AG09309 (cell line): ENCODE measurements around the gene PDE3B.

ENCODE experiments used
- DNase-seq: peaks from one replicate; pipeline ENCODE4 v3.0.0-alpha.2; 2010; ENCODE audit warnings: low read depth
- H3K4me3 ChIP-seq: 2 replicates; pipeline ENCODE4 v1.5.1; 2011; ENCODE audit warnings: mild to moderate bottlenecking, low read depth, low read length, moderate library complexity; ENCODE audit not compliant: control insufficient read depth
- TF ChIP-seq, protein P1 (sequence below): IDR thresholded peaks from 2 replicates; pipeline ENCODE4 v1.5.1; 2011; ENCODE audit warnings: mild to moderate bottlenecking, low read depth, low read length, inconsistent platforms; ENCODE audit not compliant: insufficient read depth, control insufficient read depth; ENCODE audit errors: missing control alignments

The PDE3B gene

DNA sequence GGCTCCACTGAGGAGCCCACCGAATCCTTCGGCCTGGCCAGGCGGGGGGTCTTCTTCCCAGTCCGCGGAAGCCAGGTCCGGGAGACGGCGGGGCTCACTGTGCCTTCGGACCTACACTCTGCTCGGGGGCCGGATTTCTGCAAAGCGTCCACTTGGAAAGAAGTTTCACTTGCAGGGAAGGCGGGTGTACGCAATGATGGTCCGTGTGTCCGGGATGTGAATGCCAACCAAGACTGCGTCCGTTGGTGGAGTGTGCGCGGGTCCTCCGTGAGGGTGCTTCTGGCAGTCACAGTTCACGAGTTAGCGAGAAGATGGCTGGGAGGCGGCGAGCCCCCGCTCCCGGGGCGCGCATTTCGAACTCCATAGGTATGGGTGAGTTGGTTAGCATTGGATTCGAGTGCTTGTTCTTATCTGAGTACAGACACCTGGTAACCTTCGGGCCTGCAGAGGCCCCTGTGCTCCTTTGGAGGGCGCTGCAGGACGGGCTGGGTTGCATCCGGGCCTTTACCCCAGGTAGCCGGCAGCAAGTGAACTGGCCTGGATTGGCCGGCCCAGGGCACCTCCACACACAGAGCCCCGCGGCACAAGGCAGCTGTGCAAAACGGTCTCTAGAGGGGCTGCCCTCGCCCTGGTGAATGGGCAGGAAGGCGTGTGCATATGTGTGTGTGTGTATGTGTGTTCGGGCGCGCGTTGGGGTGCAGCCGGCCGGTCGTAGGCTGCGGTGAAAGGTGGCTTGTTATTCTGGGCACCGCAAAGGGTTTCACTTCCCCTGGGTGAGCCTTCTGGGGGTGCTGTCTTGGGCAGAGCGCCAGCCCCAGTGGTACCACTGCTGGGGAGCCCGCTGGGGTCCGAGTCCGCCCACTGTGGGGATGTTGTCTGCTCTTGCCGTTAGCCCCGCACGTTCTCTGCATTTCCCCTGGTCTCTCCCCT, 261.8 kb downstream of the PDE3B start:
- H3K4me3 ChIP-seq: peak overlapping the region; percentile 45
- TF ChIP-seq, protein P1, sequence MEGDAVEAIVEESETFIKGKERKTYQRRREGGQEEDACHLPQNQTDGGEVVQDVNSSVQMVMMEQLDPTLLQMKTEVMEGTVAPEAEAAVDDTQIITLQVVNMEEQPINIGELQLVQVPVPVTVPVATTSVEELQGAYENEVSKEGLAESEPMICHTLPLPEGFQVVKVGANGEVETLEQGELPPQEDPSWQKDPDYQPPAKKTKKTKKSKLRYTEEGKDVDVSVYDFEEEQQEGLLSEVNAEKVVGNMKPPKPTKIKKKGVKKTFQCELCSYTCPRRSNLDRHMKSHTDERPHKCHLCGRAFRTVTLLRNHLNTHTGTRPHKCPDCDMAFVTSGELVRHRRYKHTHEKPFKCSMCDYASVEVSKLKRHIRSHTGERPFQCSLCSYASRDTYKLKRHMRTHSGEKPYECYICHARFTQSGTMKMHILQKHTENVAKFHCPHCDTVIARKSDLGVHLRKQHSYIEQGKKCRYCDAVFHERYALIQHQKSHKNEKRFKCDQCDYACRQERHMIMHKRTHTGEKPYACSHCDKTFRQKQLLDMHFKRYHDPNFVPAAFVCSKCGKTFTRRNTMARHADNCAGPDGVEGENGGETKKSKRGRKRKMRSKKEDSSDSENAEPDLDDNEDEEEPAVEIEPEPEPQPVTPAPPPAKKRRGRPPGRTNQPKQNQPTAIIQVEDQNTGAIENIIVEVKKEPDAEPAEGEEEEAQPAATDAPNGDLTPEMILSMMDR: peak; percentile 19
- no peak for DNase-seq

DNA sequence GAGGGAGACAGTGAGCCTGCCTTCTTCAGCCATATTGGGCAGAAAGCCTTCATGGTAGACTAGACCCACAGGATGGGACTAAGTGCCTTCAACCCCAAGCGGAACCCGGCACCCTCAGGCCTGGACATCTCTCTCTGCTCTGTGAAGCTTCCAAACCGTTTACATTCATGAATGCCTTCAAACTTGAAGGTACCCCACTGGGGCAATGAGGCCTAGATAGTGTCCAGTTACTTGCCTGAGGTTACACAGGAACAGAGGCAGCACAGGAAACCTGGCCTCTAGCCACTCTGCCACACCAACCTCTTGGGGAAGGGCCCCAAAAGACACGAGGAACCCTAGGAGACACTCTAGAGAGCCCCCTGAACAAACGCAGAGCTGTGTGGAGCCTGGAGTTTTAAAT, 263.0 kb downstream of the PDE3B start:
- no peak for DNase-seq
- TF ChIP-seq, protein P1: no peak

DNA sequence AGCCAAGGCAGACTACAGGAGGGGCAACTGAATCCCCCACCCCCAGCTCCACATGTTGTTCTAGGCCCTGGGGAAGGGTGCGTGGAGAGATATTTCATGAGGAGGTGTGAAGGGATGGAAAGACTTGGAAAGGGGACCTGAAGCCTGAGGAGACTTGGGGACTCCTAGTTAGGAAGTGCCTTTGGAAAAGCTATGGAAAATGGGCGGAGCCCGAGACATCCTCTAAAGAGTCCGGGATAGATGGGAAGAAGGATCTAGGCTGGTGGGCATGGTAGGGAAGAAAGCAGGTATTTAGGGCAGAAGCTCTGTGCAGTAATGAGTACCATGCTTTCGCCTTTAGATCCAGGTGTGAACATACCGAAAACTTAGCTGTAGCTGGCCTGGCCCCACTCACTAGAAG, 263.4 kb downstream of the PDE3B start:
- TF ChIP-seq, protein P1: no peak
- H3K4me3 ChIP-seq: no peak overlapping the region
- no peak for DNase-seq

More for the DNA sequence above, 263.0 kb downstream of the PDE3B start:
- no peak overlapping the region for H3K4me3 ChIP-seq

DNA sequence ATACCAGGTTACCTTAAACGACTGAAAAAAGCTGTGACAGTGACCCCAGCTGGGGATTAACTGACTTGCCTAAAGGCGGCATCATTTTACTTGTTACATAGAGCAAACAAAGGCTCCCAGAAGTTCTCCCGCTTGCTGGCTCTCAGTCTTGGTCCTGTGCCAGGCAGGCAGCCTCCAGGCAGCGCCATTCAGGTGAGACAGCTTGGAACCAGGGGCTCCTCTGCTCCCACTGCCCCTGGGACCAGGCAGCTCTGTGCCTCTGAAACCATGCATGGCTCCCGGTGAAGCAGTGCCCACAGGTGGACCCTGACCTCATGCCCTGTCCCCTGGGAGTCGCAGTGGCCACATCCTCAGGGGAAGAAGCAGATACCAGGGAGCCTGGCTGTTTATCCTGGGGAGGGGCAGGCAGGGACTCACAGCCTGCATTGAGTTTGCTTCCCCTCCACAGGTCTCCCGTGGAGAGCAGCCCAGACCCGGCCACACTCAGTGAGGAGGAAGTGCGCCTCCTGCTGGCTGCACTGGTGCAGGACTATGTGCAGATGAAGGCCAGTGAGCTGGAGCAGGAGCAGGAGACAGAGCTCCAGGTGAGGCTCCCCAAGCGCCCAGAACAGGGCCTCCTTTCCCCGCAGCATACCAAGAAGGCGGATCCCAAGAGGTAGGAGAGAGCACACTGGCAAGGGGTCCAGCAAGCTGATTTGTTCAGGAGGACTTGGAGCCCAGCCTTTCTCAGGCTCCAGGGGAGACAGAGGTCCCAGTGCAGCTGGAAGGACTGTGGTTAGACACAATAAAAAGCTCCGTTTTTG, 264.0 kb downstream of the PDE3B start:
- H3K4me3 ChIP-seq: no peak overlapping the region
- TF ChIP-seq, protein P1: peak; percentile 79
- no peak for DNase-seq

DNA sequence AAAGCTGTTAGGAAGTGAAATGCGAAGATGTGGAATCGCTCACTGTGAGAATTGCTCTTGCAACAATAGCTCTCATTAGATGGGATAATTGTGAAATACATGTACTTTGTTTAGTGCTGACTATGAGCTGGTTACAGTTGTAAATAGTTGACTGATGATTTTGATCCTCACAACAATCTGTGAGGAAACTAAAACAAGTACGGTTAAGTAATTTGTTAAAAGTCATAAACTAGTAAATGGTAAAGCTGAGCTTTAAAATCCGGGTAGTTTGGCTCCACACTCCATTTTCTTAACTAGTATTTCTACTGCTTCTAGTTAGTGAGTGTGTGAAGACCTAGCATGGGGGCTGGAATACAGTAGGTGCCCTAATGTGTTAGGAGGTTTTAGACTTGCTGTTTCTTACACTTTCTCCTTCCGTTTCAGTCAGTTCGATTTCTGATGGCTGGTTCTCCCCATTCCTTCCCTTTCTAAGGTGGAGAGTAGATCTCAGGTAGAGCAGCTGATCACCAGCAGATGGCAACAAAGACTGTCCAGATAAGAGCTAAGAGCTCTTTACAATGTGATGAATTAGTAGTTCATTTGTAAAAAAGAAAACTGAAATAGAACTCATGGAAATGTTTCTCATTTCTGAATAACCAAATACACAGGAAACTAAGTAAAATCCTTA, 264.7 kb downstream of the PDE3B start:
- DNase-seq: no peak
- TF ChIP-seq, protein P1: peak; percentile 66
- no peak overlapping the region for H3K4me3 ChIP-seq

DNA sequence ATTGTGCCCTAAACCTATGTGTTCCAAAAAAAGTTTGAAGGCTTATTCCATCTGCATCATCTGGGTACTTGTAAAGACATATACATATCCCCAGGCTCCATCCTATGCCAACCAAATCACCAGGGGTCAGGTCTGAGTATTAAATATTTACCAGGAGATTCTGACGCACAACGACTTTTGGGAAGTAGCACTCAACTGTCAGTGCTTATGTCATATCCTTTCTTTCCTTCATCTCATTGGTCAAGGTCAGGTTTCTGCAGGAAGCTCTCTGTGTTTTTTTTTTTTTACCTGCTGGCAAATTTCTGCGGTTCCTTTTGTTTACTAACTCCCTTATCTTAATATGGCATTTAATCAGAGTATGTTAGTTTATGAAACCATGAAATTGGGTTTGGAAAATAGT, 270.9 kb downstream of the PDE3B start:
- TF ChIP-seq, protein P1: no peak
- H3K4me3 ChIP-seq: no peak overlapping the region
- DNase-seq: no peak
